GM18526 (cell line): ENCODE measurements around the gene MROH7.

Experiments used
- POLR2A ChIP-seq: IDR thresholded peaks from 3 replicates; pipeline ENCODE4 v1.6.1; 2011; ENCODE audit not compliant: insufficient read length; ENCODE audit errors: extremely low read depth

MROH7 gene

DNA sequence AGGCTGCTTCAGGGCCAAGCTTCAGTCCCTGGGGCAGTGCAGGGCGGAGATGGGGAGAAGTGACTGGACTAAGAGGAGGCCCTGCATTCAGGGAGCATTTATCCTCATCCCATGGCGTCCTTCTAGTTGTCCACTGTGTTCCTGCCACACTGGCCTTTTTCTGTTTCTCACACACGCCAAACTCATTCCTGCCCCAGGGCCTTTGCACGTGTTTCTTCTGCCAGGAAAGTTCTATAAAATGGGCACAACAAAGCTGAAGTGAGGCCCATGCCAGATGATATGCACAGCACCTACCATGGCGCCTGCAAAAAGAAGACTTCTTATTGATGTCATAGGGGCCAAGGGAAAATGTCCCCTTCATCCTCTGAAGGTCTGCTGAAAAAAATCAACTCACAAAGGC is 24.3 kb downstream of the MROH7 start:
- no peak for TF ChIP-seq POLR2A

GRCh38 chr1:54666333-54666732 is 24.7 kb downstream of the MROH7 start:
- no peak for TF ChIP-seq POLR2A

DNA sequence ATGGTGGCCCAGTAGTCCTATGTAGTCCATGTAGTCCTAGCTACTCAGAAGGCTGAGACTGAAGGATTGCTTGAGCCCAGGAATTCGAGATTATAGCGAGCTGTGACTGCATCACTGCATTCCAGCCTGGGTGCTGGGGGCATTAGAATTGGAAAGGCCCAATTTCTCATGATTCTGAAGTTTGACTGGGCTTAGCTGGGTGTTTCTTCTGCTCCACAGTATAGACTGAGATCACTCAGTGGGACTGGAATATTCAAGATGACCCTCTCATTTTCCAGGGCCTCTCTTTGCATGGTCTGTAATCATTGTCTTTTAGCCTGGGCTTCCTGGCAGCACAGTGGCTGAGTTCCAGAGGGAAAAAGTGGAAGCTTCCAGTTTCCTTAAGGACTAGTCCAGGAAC is 26.2 kb downstream of the MROH7 start:
- TF ChIP-seq POLR2A, result no peak

DNA sequence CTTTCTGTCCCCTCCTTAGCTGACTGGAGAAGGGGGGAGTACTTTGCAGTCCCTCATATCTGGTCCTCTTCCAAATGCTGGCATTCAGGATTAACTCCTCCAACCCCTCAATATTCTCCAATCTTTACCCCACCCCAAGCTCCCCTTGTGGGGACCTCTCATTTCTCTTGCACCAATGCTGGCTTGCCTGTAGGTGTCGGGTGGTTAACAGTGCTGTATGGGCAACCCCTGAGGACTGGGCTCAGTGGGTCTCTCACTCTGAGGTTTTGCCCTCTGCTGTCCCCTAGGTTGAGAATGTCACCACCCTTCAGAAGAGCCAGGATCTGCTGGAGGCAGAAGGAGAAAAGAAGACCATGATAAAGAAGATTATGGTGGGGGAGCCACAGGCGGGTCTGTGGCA is 27.0 kb downstream of the MROH7 start:
- TF ChIP-seq POLR2A, result no peak

GRCh38 chr1:54671985-54672608 is 30.5 kb downstream of the MROH7 start:
- no peak for TF ChIP-seq POLR2A

GRCh38 chr1:54678776-54679643 is 37.4 kb downstream of the MROH7 start:
- no peak for TF ChIP-seq POLR2A

DNA sequence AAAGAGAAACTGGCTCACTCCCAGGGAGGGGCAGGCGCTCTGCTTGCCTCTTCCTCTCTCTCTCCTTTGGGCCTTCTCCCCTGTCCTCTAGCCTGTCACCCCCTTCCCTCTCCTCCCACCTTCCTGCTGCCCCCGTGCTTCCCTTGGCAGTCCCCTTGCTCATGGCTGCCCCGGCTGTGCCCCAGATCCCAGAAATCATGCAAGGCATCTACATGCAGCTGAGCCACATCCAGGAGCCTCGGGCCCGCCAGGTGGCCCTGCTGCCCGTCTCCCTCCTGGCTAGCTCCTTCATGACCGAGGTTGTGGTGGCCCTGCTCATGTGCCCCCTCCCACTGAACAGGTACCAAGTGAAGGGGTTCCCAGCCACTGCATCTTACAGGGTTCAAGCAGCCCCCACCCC is 38.1 kb downstream of the MROH7 start:
- no peak for TF ChIP-seq POLR2A

GRCh38 chr1:54680387-54680786 is 38.8 kb downstream of the MROH7 start:
- no peak for TF ChIP-seq POLR2A

DNA sequence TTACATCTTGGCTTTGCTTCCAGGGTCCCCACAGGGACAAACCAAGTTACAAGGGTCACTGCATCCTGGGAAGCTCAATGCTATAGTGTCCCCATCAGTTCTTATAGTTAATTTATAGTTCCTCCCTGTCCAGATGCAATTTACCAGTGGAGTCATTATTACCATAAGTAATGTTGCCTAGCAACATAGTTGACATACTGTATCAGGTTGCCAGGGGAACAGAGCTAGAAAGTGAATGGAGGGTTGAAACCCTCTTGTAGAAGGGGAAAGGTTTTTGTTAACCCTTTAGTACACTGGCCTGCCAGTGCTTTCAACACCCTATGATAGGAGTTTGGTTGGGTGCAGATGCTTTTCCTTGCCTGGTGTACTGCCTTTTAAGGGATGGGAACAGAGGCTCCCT is 39.8 kb downstream of the MROH7 start:
- TF ChIP-seq POLR2A, result no peak

- TF ChIP-seq POLR2A, result no peak
Measured at GRCh38 chr1:54683453-54683852, 41.9 kb downstream of the MROH7 start.

GRCh38 chr1:54685335-54685905 is 43.8 kb downstream of the MROH7 start:
- no peak for TF ChIP-seq POLR2A

DNA sequence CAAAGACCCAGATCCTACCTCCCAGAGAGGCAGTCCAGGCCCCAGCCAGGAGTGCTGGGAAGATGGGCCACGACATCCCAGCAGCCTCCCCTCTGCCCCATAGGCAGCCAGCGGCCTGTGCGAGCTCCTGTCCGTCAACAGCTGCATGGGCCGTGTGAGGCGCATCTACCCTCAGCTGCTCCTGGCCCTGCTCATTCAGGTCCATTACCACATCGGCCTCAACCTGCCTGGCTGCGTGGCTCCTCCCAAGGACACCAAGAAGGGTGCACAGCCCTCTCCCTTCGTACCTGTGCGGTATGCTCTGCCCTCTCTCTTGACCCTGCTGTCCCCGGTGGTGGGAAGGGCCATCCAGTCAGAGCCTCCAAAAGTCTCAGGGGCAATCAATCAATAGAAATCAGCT is 44.6 kb downstream of the MROH7 start:
- TF ChIP-seq POLR2A, result no peak

DNA sequence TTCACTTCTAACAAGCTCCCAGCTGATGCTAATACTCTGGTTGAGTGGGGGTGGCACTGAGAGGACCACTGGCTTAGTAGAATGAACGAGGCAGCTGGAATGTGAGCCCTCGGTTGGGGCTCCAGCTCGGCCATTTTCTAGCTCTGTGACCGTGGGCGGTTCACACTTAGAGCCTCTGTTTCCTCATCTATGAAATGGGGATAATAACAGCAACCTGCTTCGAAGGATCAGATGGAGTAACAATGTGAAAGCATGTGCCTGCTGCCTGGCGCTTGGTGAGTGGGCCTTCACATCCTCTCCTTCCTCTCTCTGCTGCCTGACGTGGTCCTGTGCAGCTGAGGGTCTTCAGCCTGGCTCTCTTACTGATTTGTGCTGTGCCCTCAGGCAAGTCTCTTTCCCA is 53.2 kb downstream of the MROH7 start:
- TF ChIP-seq POLR2A, result no peak

DNA sequence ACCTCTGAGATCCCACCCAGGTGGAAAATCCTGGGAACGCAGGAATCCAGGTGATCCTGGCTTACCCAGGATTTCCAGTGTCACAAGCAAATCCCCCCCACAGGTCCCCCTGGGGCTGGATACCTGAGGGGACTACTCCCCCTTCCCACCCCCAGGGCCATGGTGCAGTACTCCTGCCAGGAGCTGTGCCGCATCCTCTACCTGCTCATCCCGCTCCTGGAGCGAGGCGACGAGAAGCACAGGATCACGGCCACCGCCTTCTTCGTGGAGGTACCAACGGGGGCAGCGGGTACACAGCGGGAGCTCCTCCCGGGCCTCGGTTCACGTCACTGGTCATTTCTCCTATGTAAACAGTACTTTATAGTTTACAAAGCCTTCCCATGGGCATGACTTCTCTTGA is 53.6 kb downstream of the MROH7 start:
- no peak for TF ChIP-seq POLR2A

DNA sequence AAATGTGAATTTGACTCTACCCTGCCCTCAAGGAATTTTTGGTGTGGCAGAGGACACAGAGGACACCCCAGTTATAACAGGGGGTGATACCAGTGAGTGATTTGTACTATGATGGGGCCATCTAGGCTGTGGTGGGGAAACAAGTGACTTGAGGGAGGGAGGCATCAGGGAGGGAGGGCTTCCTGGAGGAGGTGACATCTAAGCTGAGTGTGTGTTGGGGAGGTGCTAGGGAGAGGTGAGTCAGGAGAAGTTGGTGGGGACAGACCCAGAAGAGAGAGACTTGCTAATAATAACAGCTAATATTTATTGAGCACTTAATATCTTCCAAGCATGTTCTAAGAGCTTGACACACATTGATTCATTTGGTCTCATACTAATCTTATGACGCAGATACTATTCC is 54.2 kb downstream of the MROH7 start:
- no peak for TF ChIP-seq POLR2A

GRCh38 chr1:54696262-54696661 is 54.7 kb downstream of the MROH7 start:
- TF ChIP-seq POLR2A, result no peak
